ENCODE results near the gene INAFM1. TPM values are rescaled to one million over a fixed set of nuclear protein-coding genes. Genes with fewer than 3 reads are reported as not detected.

Gene INAFM1
- total and polyA plus RNA-seq, 9 of the 15 experiments (the other 6 are each of a cell fraction or from before 2014, with no cell fraction given) = 0.71 to 30.9 (median 3.1) TPM

DNA sequence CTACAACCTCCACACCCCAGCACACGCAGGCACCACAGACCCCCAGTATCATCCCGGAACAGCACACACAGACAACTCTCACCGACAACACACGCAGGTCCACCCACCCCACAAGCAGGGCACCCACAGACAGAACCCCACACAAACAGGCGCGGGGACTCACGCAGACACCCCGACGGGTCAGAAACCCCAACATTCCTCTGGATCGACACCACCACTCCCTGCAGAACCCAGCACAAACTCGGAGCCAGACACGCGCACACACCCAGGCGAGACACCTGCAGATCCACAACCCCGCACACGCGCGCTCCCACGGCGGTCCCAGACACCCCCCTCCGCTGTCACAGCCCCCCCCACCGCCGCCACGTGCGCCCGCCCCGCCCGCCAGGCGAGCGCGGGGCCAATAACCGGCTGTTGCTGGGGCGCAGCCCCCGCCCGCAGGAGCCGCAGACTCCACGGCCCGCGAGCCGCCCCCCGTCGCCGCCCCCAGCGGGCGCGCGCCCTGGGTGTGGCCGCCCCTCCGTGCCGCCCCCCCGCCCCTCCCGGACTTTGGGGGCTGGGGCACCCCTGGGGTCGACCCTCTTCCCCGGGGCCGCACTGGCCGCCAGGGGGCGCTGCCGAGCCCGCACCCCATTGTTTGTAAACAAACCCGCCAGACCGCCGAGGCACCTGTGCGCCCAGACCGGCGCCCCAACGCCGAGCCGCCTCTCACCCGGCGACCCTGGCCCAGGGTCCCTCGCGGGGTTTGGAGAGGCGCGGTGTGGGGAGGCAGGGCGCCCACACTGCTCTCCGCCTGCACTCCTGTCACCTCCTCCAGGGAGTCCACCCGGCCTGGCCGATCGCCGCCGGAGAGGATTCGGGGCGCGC is 44.4 kb upstream of the INAFM1 start (continued):
- TF ChIP-seq FOXM1 (IDR thresholded peaks at IDR 0.05; ENCODE audit: low read depth) (no peak), FOXM1 (CRISPR knock-in tag; IDR thresholded peaks at IDR 0.05; ENCODE audit: low read depth) (no peak), ZNF140 (CRISPR knock-in tag; IDR thresholded peaks at IDR 0.05) (no peak), TGIF2 (CRISPR knock-in tag; IDR thresholded peaks at IDR 0.05) (0 out of 2 replicates have a peak, but pooled peaks have one; percentile 33), RFX1 (IDR thresholded peaks at IDR 0.05) (no peak), KLF13 (tag; IDR thresholded peaks at IDR 0.05; ENCODE audit: borderline replicate concordance, low read depth) (no peak), E2F3 (CRISPR knock-in tag; IDR thresholded peaks at IDR 0.05) (no peak), GATAD2A (IDR thresholded peaks at IDR 0.05) (no peak), ZNF764 (CRISPR knock-in tag; IDR thresholded peaks at IDR 0.05; ENCODE audit: low read depth) (no peak), NR2C1 (IDR thresholded peaks at IDR 0.05) (no peak), NR2C1 (tag; IDR thresholded peaks at IDR 0.05) (no peak), POLR2H (tag; IDR thresholded peaks at IDR 0.05; ENCODE audit: low read depth) (no peak), ZNF324 (CRISPR knock-in tag; IDR thresholded peaks at IDR 0.05) (no peak), RBM15 (IDR thresholded peaks at IDR 0.05; ENCODE audit: insufficient read depth, low read length) (no peak), NFATC3 (IDR thresholded peaks at IDR 0.05) (0 out of 2 replicates have a peak, but pooled peaks have one; percentile 53), TCF3 (CRISPR knock-in tag; IDR thresholded peaks at IDR 0.05) (no peak), PHB (CRISPR knock-in tag; IDR thresholded peaks at IDR 0.05) (0 out of 2 replicates have a peak, but pooled peaks have one; percentile 27), TOE1 (IDR thresholded peaks at IDR 0.05; ENCODE audit: borderline replicate concordance) (no peak), TOE1 (CRISPR knock-in tag; IDR thresholded peaks at IDR 0.05; ENCODE audit: borderline replicate concordance, low read depth) (peak; percentile 81; the same call in 1 of the 2 replicates), SREBF1 (IDR thresholded peaks at IDR 0.05; ENCODE audit: borderline replicate concordance, low read depth, low read length) (no peak), ZNF507 (tag; conservative IDR thresholded peaks at IDR 0.05) (no peak), TARDBP (IDR thresholded peaks at IDR 0.05) (no peak)
- TF ChIP-seq, protein P1, sequence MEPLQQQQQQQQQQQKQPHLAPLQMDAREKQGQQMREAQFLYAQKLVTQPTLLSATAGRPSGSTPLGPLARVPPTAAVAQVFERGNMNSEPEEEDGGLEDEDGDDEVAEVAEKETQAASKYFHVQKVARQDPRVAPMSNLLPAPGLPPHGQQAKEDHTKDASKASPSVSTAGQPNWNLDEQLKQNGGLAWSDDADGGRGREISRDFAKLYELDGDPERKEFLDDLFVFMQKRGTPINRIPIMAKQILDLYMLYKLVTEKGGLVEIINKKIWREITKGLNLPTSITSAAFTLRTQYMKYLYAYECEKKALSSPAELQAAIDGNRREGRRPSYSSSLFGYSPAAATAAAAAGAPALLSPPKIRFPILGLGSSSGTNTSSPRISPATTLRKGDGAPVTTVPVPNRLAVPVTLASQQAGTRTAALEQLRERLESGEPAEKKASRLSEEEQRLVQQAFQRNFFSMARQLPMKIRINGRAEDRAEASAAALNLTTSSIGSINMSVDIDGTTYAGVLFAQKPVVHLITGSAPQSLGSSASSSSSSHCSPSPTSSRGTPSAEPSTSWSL (CRISPR knock-in tag; IDR thresholded peaks at IDR 0.05; ENCODE audit: borderline replicate concordance) = no peak
- TF ChIP-seq, protein P2, sequence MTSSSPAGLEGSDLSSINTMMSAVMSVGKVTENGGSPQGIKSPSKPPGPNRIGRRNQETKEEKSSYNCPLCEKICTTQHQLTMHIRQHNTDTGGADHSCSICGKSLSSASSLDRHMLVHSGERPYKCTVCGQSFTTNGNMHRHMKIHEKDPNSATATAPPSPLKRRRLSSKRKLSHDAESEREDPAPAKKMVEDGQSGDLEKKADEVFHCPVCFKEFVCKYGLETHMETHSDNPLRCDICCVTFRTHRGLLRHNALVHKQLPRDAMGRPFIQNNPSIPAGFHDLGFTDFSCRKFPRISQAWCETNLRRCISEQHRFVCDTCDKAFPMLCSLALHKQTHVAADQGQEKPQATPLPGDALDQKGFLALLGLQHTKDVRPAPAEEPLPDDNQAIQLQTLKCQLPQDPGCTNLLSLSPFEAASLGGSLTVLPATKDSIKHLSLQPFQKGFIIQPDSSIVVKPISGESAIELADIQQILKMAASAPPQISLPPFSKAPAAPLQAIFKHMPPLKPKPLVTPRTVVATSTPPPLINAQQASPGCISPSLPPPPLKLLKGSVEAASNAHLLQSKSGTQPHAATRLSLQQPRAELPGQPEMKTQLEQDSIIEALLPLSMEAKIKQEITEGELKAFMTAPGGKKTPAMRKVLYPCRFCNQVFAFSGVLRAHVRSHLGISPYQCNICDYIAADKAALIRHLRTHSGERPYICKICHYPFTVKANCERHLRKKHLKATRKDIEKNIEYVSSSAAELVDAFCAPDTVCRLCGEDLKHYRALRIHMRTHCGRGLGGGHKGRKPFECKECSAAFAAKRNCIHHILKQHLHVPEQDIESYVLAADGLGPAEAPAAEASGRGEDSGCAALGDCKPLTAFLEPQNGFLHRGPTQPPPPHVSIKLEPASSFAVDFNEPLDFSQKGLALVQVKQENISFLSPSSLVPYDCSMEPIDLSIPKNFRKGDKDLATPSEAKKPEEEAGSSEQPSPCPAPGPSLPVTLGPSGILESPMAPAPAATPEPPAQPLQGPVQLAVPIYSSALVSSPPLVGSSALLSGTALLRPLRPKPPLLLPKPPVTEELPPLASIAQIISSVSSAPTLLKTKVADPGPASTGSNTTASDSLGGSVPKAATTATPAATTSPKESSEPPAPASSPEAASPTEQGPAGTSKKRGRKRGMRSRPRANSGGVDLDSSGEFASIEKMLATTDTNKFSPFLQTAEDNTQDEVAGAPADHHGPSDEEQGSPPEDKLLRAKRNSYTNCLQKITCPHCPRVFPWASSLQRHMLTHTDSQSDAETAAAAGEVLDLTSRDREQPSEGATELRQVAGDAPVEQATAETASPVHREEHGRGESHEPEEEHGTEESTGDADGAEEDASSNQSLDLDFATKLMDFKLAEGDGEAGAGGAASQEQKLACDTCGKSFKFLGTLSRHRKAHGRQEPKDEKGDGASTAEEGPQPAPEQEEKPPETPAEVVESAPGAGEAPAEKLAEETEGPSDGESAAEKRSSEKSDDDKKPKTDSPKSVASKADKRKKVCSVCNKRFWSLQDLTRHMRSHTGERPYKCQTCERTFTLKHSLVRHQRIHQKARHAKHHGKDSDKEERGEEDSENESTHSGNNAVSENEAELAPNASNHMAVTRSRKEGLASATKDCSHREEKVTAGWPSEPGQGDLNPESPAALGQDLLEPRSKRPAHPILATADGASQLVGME (CRISPR knock-in tag; IDR thresholded peaks at IDR 0.05) = no peak

Data from K562 (cell line).